GM12873 (cell line): ENCODE results near the gene TTC7B.
A peak's percentile ranks its signal among the peaks of the same experiment; 100 is the strongest.

Source experiments
- TF ChIP-seq, protein P1 (sequence below): IDR thresholded peaks from 2 replicates; pipeline ENCODE4 v1.5.1; 2012; ENCODE audit warnings: low read depth, mild to moderate bottlenecking, moderate library complexity, low read length, control low read depth; ENCODE audit not compliant: insufficient read depth; ENCODE audit errors: missing control alignments

Gene TTC7B

DNA sequence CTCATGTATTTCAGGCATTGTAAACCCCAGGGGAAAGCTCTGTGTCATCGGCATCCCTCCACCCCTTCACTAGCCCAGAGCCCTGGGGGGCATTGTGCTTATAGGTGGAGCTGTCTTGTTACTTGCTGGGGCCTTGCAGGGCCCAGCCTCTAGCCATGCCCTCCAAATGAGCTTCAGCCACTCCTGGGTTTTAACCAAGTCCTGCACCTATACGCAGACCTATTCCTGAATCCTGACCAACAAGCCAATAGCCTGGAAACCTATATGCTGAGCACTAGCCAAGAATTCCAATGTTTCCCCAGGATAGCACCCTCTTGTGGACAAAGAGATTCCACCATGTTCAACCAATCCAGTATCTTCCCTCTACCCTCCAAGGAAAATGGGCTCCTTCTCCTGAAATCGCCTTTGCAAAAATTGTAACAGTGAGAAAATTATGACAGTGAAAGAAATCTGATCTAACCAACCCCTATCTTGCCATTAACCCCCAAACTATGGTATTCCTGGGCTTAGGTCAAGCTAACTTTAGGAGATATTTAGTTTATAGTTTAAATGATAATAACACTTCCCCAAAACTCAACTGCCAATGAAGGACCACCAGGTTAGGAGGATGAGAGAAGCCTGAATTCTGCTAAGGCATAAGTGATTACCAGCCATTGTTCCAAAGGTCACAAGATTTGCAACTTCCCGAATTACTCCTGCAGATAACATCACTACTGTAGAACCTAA is 55.5 kb downstream of the TTC7B start:
- TF ChIP-seq, protein P1, sequence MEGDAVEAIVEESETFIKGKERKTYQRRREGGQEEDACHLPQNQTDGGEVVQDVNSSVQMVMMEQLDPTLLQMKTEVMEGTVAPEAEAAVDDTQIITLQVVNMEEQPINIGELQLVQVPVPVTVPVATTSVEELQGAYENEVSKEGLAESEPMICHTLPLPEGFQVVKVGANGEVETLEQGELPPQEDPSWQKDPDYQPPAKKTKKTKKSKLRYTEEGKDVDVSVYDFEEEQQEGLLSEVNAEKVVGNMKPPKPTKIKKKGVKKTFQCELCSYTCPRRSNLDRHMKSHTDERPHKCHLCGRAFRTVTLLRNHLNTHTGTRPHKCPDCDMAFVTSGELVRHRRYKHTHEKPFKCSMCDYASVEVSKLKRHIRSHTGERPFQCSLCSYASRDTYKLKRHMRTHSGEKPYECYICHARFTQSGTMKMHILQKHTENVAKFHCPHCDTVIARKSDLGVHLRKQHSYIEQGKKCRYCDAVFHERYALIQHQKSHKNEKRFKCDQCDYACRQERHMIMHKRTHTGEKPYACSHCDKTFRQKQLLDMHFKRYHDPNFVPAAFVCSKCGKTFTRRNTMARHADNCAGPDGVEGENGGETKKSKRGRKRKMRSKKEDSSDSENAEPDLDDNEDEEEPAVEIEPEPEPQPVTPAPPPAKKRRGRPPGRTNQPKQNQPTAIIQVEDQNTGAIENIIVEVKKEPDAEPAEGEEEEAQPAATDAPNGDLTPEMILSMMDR, result peak; percentile 56

DNA sequence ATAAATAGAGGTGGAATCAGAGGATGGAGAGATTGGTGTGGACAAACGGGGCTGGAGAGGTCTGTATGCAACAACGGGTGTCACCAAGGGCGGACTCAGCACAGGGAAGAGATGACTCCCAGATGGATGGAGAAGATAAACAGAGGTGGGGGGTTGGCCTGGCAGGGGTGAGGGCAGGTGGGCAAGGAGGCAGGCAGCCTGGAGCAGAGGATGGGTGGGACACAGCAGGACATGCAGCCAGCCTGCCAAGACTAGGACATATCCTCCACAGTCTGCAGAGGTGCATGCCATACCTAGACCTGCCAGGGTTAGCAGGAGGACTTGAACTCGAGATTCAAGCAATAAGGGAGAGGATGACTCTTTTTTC is 56.2 kb downstream of the TTC7B start:
- TF ChIP-seq, protein P1, result no peak

DNA sequence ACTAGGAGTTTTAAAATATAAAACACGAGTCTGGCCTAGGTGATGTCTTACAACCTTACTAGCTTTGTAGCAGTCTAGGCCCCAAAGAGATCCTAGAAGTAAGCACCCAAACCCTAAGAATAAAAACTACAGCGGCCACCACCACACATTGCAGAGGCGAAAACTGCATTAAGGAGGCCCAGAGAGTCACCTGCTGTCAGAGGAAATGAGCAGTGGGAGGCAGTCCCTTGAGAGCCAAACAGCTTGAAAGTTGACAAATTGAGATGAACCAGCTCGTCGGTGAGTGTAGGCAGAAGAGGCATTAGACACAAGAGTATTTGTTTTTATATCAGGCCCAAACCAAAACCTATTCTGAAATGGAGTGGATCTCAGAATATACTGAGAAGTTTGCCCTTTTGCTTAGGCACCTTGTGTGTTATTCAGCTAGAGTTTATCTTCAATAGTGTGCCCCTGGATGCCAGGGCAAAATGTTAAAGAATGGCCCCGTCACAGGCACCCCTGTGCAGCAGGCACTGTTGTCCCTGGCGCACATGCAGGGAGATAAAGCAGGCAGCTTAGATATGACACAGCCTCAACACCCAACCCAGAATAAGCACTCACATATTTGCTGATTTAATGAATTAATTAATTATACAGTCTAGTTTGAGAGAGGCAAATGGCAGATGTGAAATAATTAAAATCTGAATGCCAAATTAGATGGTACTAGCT is 56.7 kb downstream of the TTC7B start:
- TF ChIP-seq, protein P1, result no peak

DNA sequence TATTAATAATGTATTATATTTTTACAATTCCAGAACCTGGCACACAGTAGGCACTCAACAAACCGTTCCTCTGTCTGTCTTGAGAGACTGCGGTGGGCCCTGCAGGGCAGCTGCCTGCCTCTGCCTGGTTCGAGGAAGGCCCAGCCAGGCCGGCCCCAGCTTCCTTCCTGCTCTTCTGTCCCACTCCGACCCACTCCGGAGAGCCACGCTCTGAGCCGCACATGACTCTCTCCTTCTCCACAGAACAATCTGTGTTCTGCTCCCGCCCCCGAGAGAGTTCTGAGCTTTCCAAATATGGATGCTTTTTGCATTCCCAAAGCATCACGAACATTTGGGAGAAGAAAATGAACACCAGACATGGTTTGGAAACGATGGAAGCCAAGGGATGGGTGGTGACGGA is 57.3 kb downstream of the TTC7B start:
- TF ChIP-seq, protein P1, result no peak

DNA sequence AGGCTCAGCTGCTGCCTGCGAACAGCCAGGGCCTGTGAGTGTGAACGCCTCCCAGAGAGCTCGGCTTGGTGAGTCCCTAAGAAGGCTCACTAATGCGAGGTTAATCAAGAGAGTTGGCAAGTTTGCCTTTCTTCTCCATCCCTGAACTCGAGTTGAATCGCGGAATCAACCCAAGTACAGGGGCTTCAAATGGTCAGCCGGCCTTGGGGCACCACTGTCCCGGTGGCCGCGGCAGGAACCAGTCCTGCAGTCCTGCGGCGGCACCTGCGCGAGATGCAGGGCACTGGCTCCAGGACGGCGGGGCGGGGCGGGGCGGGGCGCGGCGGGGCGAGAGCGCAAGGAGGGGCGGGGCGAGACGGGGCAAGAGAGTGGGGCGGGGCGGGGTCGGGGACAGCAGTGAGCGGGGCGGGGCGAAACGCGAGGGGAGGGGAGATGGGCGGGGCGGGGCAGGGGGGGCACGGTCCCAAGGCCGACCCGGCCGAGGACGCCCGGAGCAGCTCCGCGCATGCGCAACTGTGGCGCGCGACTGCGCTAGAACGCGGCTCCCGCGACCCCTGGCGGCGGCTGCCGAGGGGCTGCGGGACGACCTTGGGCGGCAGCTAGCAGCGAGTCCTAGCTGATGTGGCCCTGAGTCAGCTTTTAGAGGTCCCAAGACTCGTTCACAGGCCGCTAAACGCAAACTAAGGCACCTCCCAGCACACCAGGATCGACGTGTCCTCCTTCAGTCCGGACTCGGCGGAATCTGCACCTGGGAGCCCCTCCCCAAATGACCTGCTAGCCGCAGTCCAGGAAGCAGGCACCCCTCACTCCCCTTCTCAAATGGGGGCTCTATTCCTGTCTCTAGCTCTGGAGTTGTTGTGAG is 58.0 kb downstream of the TTC7B start:
- TF ChIP-seq, protein P1, result peak; percentile 92

DNA sequence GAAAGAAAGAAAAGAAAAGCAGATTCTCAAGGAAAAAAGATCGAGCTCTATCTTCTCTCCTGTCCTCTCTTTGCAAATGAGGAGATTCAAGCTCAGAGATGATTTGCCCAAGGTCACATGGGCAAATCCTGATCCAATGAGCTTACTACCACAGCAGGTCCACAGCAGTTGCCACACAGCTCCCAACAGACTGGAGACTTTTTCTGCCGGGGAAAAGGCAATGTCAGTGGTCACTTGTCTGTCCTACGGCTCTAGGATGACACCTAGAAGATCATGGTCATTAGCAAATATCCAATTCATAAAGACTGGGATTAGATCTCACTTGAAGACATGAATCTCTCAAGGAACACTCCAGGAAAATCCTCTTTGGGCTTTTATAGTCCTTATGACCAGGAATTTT is 58.8 kb downstream of the TTC7B start:
- TF ChIP-seq, protein P1, result no peak
